Measurements from ENCODE around the gene MINDY4.

The MINDY4 gene

DNA sequence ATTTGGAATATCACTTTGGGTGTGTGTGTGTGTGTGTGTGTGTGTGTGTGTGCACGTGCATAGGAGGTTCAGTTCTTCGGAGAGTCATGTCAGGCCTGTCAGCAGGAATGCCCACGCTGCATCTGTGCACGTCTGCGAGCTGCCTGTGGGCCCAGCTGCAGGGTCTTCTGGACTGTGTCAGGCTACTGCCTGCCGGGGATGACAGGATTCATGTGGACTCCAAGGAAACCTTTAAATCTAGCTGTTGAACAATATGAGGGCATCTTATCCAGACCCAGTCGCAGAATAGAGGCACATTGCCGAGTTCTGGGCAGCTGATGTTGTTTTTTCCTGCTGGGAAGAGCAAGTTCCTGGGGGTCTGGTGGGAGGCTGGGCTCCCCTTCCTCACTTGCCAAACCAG lies 159.4 kb downstream of the MINDY4 start:
- no peak for DNase-seq (ENCODE audit: low read depth in 2 of 2)

DNA sequence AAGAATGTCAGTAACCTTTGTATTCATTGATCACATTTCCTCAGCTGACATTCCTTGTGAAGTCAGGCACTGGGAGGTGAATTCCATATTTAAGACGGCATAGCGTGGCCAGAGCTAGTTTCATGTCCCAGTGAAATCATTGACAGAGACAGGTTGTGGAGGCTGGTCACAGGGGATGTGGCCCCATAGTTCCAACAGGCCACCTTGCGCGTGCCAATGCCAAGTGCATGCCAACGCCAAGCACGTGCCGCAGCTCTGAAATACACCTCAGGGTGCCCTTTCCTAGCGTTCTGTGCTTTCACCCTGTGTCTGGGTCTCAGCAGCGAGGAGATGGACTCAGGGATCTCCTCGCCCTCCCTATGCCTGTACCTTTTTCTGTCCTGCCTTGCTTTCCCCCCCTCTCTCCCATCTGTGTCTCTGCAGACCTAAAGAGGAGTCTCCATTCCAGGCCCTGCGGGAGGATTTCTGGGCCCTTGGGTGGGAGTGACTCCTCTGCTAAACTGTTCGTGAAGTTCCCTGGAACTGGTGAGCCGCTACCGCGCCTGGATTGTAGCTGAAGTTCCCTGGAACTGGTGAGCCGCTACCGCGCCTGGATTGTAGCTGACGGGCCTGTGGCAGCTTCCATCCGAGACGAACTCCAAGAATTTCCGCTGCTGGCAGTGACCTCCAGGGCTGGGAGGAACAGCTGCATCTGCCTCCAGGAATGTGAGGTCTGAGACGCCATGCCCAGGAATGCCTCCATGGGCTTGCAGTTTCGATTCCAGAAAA lies 160.1 kb downstream of the MINDY4 start:
- no peak for DNase-seq (ENCODE audit: low read depth in 2 of 2)

DNA sequence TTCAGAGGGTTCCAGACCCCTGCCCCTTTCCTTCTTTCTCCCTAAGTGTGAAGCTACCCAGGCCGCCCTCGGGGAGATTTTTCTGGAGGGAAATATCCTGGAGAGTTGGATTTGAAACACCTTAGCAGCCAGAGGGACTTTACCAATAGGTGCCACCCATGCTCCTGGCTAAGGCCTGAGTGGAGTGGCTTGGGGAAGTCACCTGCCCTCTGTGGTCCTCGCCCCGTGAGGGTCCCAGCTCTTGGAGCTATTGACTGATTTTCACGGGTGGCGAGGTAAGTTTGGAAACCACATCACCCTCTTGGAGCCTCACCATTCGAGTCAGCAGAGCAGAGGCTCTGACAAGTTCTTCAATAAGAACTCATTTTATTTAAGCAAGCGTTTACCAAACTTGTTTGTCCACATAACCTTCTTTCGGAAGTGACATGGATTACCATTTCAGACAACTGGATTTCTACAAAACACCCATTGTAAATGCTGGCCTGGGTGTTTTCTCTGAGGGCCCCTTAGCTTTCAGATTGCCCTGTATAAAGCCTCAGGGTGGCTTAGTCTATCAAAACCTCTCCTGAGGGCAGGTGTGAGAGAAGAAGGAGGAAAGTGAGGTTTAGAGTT lies 160.8 kb downstream of the MINDY4 start:
- no peak for DNase-seq (ENCODE audit: low read depth in 2 of 2)

DNA sequence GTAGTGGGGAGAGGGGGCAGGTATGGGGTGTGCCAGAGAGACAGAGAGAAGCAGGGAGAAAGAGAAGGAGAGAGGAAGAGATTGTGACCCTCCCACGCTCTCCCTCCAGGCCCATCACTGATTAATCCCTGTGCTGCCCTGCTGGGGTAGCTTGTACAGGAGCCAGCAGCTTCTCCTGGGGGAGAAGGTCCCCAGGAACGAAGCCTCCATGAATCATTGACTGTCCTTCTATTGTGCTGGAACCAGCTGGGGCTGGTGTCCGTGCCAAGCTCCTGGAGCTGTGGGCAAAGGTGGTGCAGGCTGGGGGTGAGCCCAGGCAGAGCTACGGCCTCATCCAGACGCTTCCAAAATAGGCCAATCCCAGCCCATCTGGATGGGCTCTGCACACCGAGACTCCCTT lies 161.3 kb downstream of the MINDY4 start:
- no peak for DNase-seq (ENCODE audit: low read depth in 2 of 2)

DNA sequence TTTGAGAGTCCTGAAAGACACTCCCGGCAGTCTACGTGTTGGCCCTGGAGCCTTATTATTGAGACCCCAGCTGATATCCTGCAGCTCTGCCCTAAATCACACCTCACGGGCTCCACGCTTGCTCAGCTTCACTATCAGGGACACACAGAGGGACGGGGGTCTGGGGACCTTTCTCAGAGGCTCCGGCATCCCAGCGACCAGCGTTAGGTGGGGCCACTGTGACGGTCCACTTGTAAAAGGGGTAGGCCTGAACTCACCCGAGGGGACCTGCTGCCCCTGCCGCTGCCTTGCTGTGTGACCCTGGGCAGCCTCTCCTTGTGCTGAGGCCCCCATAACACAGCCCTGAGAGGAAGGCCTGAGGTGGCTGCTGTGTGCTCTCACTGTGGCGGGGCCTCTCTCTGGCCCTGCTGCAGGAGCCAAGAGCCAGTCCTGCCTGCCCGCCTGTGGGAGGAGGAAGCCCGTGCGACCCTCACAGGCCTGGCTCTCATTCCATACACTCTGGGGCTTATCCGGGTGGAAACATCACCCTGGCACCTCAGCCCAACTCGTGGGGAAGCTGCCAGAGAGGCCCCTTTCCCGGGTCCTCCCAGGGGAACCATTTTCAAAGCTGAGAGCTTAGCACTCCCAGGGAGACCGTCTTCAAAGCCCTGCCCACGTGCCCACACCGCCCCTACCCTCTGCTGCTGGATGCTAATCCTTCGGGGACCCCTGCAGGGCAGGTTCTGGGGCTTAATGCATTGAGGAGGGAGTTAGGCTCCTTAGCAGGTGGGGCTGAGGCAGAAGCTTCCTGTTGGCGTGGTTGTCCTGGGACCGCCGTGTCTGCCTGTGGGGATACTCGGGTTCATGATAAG lies 162.1 kb downstream of the MINDY4 start:
- no peak for DNase-seq (ENCODE audit: low read depth in 2 of 2)

DNA sequence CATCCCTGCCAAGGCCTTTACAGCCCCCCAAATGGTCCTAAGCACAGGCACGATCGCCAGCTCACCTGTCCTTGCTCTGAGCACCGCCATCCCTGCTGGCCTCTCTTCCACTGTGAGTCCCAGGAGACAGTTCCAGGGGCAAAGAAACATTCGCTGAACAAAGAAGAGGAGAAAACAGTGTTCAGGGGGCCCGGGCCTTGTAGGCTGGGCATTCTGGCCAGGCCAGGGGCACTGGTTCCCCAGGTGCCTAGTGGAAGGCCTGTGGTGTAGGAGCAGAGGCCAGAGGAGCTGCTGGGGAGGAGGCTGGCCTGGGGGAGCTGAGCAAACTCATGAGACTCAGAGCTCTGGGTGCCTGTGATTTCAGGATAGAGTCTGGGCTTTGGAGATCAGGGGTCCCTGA lies 163.0 kb downstream of the MINDY4 start:
- DNase-seq (ENCODE audit: low read depth in 2 of 2), result no peak

DNA sequence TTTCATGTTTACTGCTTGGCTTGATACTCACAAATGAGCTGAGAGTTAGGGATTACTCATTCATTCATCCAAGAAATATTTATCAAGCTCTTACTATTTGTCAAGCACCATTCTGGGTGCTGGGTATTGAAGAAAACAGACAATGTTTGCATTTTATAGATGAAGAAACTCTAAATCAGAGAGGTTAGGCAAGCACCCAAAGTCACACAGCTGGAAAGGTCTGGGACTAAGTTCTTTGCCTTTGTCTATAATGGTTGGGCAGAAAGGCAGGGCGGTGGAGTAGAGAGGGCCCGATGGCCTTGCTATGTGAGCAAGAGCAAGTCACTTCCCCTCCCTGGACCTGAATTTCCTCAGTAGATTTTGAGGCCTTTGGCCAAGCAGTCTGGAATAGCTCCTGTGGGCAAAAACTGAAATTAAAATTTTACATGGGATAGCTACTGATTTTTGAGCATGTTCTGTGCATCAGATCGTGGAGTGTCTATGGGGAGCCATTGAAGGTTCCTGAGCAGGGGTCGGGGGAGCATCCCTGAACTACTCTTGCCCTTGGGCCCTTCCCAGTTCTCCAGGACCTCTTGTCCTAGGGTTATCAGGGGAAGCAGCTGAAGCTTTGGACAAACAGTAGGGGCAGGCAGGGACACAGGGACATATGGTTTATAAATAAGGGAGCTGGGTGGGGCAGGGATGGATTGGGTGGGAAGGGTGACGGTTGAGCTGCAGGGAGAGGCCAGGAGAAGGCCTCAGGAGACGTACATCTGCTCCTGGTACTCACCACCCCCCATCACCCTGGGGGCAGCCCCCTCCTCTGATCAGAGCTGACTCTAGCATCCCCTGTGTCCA lies 163.7 kb downstream of the MINDY4 start:
- DNase-seq (ENCODE audit: low read depth in 2 of 2), result no peak

DNA sequence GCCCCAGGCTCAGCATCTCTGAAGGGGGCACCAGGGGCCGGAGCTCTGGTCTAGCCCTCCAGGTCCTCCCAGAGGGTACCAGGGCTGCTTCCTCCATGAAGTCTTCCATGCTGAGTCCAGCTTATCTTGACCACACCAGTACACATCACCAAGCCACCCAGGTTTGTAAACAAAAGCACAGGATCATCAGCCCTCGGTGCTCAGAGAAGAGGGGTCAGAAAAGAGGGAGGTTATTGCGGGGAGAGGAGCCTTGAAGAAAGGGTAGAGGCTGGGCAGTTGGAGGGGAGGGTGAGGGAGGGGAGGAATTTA lies 164.3 kb downstream of the MINDY4 start:
- DNase-seq (ENCODE audit: low read depth in 2 of 2), result no peak

DNA sequence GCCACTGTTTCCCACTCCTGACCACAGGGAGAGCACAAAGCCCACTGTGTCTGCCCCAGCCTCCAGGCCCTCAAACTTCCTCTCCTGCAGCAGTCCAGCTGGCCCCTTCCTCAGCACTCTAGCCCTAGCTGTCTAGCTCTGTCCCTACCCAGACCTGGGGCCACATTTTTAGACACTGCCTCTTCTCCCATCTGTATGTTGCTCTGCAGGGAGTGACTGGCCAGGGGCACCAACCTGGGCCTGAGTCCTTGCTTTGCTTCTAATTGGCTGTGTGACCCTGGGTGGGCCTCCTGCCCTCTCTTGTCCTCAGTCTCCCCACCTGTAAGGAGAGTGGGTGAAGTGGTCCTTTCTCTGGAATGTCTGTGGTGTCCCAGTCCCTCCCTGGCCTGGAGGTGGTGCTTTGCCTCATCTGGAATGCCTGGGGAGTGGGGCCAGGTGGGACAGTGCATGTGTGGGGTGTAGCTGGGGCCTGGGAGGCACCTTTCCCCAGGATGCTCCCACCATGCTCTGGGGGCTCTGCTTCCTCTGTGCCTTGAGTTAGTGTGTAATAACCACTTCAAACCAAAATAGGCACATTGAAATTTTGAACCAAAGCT lies 165.5 kb downstream of the MINDY4 start:
- no peak for DNase-seq (ENCODE audit: low read depth in 2 of 2)

DNA sequence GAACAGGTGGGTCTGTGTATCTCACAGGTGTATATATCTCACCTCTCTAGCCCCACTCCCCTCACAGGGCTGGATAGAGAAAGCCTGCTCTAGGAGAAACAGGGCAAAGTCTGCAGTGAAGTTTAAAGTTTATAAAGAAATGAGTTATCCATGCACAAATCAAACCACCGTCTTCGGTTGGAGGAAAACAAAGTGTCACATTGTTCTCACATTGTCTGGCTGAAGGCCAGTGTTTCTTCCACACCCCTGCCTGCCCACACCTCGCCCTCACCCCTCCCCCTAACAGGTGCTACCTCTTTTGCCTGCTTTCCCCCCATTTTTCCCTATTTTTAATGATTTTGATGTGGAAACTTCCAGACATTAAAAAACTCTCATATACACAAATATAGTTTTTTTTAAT lies 166.2 kb downstream of the MINDY4 start:
- no peak for DNase-seq (ENCODE audit: low read depth in 2 of 2)

DNA sequence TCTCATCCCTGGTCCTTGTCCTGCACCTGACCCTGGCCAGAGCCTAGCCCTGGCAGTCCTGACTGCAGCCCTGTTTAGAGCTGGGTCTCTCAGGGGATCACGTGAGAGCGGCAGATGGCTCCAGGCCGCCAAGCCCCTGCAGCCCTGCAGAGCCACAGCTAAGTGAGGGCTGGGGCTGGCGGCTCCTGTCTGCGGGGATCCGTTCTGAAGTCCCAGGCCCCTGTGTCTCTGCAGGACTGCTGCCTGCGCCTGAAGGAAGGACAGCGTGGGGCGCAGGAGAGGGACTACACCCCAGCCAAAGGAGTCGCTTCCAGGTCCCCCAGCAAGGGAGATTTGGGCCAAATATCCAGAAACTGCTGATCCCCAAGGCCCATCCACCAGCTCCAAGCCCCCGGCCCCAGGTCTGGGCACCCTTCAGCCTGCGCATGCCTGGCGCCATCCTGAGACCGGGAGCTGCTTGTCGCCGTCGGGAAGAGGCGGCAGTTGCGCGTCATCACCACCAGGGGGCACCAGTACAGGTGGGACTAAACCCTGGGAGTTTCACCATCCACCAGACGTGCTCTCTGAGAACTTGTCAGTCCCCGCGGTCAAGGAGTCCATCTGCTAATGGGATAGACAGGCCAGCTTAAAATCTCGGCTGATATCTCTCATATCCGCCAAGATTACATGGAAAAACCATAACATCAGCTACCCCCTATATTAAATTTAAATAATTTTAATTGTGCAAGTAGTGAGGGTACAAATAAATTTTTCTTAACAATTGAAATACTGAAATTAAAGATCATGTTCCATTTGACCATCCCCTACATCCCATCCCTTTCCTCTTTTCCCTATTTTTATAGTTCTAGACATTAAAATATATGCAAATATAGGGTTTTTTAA lies 167.5 kb downstream of the MINDY4 start:
- peak; percentile 15 to 26 for DNase-seq (ENCODE audit: low read depth in 2 of 2)

DNA sequence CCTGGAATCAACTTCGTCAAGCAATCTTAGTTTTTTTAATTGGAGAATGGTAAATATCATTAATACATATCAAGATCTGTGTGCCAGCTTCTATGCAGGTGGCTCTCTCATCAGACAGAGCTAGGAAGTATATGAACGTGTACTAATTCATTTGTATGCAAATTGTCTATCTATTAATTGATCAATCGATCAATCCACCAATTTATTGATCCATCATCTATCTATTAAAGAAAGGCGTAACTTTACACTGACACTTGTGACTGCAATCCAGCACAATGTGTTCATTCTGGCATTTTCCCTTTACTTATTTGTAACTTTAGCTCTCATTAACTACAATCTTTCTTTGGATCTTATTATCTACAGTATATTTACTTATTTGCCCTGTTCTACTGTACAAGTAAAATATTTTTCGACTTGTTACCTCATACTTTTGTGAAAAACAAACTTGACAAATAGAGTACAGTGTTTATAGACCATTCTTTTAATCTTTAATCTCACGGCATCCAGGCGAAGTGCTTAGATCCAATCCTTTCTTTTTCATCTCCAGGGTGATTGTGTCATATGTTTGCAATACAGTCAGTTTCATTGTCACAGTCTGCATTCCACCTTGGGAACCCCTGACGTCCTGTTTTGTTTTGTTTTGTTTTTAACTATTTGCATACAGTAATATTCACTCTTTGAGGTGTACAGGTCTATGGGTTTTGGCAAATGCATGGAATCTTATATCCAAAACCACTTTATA lies 170.5 kb downstream of the MINDY4 start:
- DNase-seq (ENCODE audit: low read depth in 2 of 2), result no peak
